ENCODE results near the gene SLC35B2.

- TF ChIP-seq POLR2A (IDR thresholded peaks at IDR 0.05): no peak
- TF ChIP-seq, protein P1, sequence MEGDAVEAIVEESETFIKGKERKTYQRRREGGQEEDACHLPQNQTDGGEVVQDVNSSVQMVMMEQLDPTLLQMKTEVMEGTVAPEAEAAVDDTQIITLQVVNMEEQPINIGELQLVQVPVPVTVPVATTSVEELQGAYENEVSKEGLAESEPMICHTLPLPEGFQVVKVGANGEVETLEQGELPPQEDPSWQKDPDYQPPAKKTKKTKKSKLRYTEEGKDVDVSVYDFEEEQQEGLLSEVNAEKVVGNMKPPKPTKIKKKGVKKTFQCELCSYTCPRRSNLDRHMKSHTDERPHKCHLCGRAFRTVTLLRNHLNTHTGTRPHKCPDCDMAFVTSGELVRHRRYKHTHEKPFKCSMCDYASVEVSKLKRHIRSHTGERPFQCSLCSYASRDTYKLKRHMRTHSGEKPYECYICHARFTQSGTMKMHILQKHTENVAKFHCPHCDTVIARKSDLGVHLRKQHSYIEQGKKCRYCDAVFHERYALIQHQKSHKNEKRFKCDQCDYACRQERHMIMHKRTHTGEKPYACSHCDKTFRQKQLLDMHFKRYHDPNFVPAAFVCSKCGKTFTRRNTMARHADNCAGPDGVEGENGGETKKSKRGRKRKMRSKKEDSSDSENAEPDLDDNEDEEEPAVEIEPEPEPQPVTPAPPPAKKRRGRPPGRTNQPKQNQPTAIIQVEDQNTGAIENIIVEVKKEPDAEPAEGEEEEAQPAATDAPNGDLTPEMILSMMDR (IDR thresholded peaks at IDR 0.05): no peak
These were observed 46.0 kb downstream of the SLC35B2 start for GRCh38 chr6:44211284-44211683.

All from body of pancreas (tissue), 4 donors.